Inflammatory macrophage treated with lipopolysaccharide for 1 hour (primary cell): ENCODE measurements around the gene LCE5A.
"Not testable (repeated sequence)": the region's sequence is repeated elsewhere in the genome, so short reads cannot be mapped to it uniquely, and the experiment has no call there.

ENCODE experiments used
- DNase-seq, 2 donors: peaks; one replicate each; pipeline ENCODE4 v3.0.0-alpha.2; 2020 to 2022

Gene LCE5A

DNA sequence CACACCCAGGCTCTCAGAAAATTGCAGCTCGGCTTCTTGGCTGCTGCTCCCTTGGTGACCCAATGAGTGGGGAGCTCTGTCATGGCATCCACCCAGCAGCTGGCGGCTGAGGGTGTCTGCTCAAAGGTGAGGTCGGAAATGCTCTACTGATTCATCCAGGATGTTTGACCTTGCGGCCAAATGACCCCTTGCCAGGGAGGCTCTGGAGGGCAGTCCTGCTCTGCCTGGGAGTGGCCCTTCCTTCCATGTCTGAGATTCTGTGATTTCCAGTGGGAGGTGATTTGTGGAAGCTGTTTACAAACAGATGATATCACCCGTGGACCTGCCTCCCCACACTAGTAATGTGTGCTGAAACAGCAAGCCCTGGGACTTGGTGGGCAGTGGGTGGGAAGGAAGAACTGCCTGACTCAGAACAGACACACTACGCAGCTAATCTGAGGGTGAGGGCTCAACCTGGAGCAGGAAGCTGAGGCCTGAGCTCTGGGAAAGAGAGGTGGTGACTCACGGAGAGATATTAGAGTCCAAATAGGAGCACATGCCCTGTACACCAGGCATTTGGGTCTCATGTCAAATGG lies 6.7 kb downstream of the LCE5A start:
- peak in 1 of 2 donors; percentile 64 for DNase-seq

DNA sequence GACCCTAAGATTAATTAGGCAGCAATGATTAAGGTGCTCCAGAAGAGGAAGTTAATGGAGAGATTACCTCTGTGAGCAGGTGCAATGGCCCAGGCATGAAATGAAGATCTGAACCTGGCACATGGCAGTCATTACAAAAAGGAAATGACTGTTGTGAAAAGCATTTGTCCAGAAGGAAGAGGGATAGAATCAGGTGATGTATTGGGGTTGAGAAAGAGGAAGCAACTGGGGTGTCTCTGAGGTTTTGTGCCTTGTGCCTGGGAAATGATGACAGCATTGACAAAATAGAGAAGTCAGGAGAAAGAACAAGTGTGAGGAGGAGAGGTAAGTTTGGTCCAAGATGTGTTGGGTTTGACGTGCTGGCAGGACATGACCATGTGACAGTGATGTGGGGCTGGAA lies 9.2 kb downstream of the LCE5A start:
- peak; percentile 43 to 68 for DNase-seq

DNA sequence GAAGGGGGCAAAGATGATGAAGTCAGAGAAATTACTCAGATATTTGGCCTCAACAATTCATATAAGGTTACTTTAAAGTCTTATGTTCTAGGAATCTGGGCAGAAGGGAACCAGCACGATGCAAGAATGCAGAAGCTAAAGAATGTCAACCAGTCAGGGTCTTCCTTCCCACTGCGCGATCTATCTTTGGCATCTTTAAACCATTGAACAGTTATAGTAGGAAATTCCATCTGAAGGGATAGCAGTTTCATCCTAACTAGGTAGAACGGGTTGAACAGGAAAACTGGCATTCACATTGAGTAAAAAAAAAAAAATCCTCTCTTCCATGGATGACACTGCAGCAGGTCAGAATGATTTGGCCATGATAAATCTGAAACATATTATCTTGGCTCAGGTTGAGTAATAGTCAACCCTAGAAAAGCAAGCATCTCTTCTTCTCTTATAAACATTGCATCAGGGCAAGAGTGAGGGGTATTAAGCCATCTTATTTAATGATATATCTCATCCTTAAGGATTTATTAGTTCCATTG lies 10.0 kb downstream of the LCE5A start:
- DNase-seq: no peak

GRCh38 chr1:152525080-152525641 lies 14.6 kb downstream of the LCE5A start:
- DNase-seq: no peak

DNA sequence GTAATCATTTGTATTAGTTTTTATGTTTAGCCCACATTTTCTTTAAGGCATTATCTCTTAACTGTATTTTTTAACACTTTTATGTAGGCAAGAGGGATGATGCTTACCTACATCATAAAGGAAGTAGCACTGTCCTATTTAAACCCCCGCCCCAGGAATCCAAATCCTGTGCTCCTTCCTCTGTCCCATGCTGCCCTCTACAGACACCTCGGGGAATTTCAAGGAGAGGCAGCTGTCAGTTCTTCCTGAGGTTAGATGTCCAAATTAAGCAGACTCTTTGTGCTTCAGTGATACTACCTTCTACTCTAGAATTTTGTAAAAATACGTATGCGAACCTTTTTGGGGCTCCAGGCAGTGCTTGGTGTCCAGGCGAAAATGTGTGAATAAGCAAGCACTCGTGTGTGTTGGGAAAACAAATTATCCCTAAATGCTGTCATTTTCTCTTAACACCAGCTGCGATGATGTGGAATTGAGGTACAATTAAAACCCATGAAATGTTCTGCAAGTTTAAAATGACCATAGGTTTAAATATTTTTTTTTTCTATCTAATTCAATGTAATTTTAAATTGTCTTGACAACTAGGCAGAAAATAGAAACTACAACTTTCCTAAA lies 22.8 kb downstream of the LCE5A start:
- DNase-seq: peak; percentile 25 to 83

DNA sequence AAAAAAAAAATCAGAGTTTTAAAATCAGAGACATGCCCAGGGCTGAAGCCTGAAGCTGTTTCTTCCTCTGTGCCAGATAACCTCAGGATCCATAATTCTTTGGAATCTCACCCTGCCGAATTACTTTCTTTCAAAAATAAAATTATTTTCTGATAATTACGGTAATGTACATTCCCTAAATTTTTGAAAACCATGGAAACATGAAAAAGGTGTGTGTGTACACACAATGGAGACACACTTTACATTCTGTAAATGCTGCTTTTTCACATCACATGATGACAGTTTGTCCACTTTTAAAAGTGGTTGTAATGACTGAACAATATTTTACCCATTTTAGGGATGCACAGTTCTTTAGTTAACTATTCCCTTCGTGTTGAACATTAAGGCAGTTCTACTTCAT lies 25.2 kb downstream of the LCE5A start:
- no peak for DNase-seq

DNA sequence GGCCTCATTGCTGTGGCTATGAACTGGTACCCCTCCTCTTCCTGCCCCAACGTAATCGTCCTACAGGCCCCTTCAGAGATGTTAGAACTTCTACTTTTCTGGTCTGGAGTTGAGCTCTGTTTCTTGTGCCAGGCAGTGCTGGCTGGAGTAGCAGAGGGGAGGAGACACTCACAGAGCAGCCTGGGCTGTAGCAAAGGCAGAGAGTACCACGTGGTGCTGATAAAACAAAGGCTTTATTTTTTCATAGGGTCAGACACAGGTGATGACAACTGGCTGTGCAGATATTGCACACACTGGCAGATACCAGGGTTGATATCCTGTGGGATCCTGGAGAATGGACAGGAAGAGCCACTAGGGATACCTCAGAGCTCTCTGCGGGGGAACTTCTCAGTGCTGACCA lies 26.9 kb downstream of the LCE5A start:
- DNase-seq: no peak

GRCh38 chr1:152539901-152540300 lies 29.3 kb downstream of the LCE5A start:
- no peak for DNase-seq

- DNase-seq: no peak
Measured at GRCh38 chr1:152543820-152544219, 33.2 kb downstream of the LCE5A start.

DNA sequence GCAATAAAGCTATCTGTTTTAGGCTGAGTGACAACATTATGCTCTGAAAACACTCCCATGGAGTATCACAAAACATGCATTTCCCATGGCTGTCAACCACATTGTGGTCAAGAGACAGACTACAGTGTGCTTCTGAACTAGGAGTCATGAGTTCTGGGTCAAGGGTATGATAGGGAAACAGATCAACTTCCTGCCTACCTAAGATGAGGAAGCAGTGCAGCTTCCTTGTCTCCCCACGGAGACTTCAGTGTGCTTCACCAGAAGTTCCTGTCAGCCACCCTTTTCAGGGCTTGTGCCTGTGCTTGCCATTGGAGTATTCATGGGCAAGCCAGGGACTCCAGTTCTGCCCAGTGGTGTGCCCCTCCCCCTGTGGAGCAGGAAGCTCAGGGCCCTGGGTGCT lies 36.1 kb downstream of the LCE5A start:
- peak; percentile 3 to 7 for DNase-seq

DNA sequence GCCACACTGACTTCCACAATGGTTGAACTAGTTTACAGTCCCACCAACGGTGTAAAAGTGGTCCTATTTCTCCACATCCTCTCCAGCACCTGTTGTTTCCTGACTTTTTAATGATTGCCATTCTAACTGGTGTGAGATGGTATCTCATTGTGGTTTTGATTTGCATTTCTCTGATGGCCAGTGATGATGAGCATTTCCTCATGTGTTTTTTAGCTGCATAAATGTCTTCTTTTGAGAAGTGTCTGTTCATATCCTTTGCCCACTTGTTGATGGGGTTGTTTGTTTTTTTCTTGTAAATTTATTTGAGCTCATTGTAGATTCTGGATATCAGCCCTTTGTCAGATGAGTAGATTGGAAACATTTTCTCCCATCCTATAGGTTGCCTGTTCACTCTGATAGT lies 37.8 kb downstream of the LCE5A start:
- DNase-seq: not testable (repeated sequence)
